Skeletal muscle satellite cell (primary cell): Measurements from ENCODE around the gene SVEP1.

Experiments used
- H3K27me3 ChIP-seq: 2 replicates; pipeline ENCODE4 v1.7.0; 2013; ENCODE audit warnings: low read length; ENCODE audit not compliant: control insufficient read depth, insufficient read depth
- H3K36me3 ChIP-seq: 2 replicates; pipeline ENCODE4 v1.7.0; 2013; ENCODE audit warnings: mild to moderate bottlenecking, control low read depth, low read length; ENCODE audit not compliant: insufficient read depth
- H3K4me1 ChIP-seq: 2 replicates; pipeline ENCODE4 v1.7.0; 2013; ENCODE audit warnings: low read length; ENCODE audit not compliant: control insufficient read depth, insufficient read depth
- H3K4me2 ChIP-seq: 2 replicates; pipeline ENCODE4 v1.7.0; 2013; ENCODE audit warnings: mild to moderate bottlenecking, low read length
- H3K4me3 ChIP-seq: 2 replicates; pipeline ENCODE4 v1.7.0; 2013; ENCODE audit warnings: low read length
- H3K9ac ChIP-seq: 2 replicates; pipeline ENCODE4 v1.7.0; 2013; ENCODE audit warnings: mild to moderate bottlenecking, low read depth, low read length, moderate library complexity
- H3K9me3 ChIP-seq: replicated peaks from 2 replicates; pipeline ENCODE4 v1.7.0; 2013; ENCODE audit warnings: mild to moderate bottlenecking, control low read depth, low read length

Gene SVEP1

GRCh38 chr9:110334871-110335270 lies 244.7 kb downstream of the SVEP1 start:
- Histone ChIP-seq H3K27me3 (no peaks in the 10 kb centered on the region), H3K4me3 (no peak overlapping the region), H3K36me3 (no peaks in the 10 kb centered on the region), H3K9me3 (no peaks in the 10 kb centered on the region), H3K4me1 (peaks cover 8% of the 10 kb centered on the region), H3K9ac (no peak overlapping the region), H3K4me2 (no peak overlapping the region)

DNA sequence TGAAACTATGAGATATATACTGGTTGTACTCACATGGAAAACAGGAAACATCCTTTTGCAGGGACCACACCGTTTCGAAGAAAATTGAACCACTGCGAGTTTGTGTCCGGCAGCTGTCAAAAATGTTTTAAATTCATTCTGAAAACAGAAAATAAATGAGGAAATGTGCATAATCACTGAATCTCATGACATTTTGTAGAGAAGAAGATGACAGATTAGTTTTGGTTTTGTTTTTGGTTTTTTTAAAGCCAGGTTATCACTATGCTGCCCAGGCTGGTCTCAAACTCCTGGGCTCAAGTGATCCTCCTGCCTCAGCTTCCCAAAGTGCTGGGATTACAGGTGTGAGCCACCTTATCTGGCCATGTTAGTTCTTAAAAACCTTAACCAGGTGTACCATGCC lies 245.4 kb downstream of the SVEP1 start:
- H3K36me3 ChIP-seq: no peaks in the 10 kb centered on the region
- no peaks in the 10 kb centered on the region for H3K27me3 ChIP-seq
- H3K4me3 ChIP-seq: no peak overlapping the region
- no peaks in the 10 kb centered on the region for H3K9me3 ChIP-seq
- H3K9ac ChIP-seq: no peak overlapping the region
- no peak overlapping the region for H3K4me2 ChIP-seq
- peaks cover 8% of the 10 kb centered on the region for H3K4me1 ChIP-seq

GRCh38 chr9:110332766-110333165 lies 246.8 kb downstream of the SVEP1 start:
- no peak overlapping the region for H3K4me3 ChIP-seq
- H3K27me3 ChIP-seq: no peaks in the 10 kb centered on the region
- H3K4me1 ChIP-seq: no peaks in the 10 kb centered on the region
- H3K36me3 ChIP-seq: no peaks in the 10 kb centered on the region
- no peaks in the 10 kb centered on the region for H3K9me3 ChIP-seq
- H3K9ac ChIP-seq: no peak overlapping the region
- no peak overlapping the region for H3K4me2 ChIP-seq

- no peaks in the 10 kb centered on the region for H3K36me3 ChIP-seq
- H3K9ac ChIP-seq: no peak overlapping the region
- H3K9me3 ChIP-seq: no peaks in the 10 kb centered on the region
- H3K27me3 ChIP-seq: no peaks in the 10 kb centered on the region
- H3K4me1 ChIP-seq: no peaks in the 10 kb centered on the region
- no peak overlapping the region for H3K4me3 ChIP-seq
- no peak overlapping the region for H3K4me2 ChIP-seq
Measured at GRCh38 chr9:110330484-110331105, 248.9 kb downstream of the SVEP1 start.

GRCh38 chr9:110329639-110330230 lies 249.8 kb downstream of the SVEP1 start:
- Histone ChIP-seq H3K27me3 (no peaks in the 10 kb centered on the region), H3K9me3 (no peaks in the 10 kb centered on the region), H3K4me2 (no peak overlapping the region), H3K4me3 (no peak overlapping the region), H3K9ac (no peak overlapping the region), H3K4me1 (no peaks in the 10 kb centered on the region), H3K36me3 (no peaks in the 10 kb centered on the region)

DNA sequence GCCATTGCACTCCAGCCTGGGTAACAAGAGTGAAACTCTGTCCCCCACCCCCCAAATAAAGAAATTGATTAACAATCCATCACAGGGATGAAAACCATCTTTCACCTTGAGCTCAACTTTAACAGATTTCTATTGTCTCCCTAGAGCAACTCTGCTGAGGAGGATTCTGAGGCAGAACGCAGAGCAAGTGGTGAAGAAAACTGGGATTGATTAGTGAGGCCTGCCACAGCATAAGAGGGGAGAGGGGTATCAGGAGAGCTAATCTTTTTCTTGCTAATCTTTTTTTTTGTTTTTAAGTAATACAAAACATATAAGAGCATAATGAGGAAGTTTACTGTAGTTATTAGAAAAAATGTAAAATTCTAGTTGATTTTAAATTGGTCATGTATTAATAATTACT lies 250.8 kb downstream of the SVEP1 start:
- Histone ChIP-seq H3K27me3 (no peaks in the 10 kb centered on the region), H3K36me3 (no peaks in the 10 kb centered on the region), H3K4me3 (no peak overlapping the region), H3K9ac (no peak overlapping the region), H3K4me1 (no peaks in the 10 kb centered on the region), H3K4me2 (no peak overlapping the region), H3K9me3 (no peaks in the 10 kb centered on the region)

- no peak overlapping the region for H3K9ac ChIP-seq
- H3K4me2 ChIP-seq: no peak overlapping the region
- no peaks in the 10 kb centered on the region for H3K9me3 ChIP-seq
- no peak overlapping the region for H3K4me3 ChIP-seq
- H3K27me3 ChIP-seq: peaks cover 5% of the 10 kb centered on the region
- H3K4me1 ChIP-seq: no peaks in the 10 kb centered on the region
- no peaks in the 10 kb centered on the region for H3K36me3 ChIP-seq
Measured at GRCh38 chr9:110327716-110328115, 251.8 kb downstream of the SVEP1 start.

DNA sequence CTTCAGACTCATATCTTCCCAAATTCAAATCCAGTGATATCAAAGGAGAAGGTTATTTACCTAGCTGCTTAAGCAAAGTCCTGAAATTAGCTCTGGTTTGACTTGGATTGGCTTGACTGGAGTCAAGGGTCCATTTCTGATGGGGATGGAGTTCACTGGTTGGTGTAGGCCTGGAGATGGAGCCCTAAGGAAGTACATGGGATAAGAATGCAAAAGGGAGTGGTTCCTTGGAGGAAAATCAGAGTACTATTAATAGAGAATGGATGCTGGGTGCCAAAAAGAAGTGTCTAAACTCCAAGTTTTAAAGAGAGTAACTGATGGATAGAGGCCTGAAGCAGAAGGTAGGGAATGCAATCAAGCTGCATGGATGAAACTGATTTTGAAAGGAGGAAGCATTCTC lies 255.7 kb downstream of the SVEP1 start:
- H3K4me2 ChIP-seq: no peak overlapping the region
- no peak overlapping the region for H3K4me3 ChIP-seq
- H3K9ac ChIP-seq: no peak overlapping the region
- no peaks in the 10 kb centered on the region for H3K36me3 ChIP-seq
- H3K27me3 ChIP-seq: peaks cover 13% of the 10 kb centered on the region
- H3K9me3 ChIP-seq: no peaks in the 10 kb centered on the region
- H3K4me1 ChIP-seq: no peaks in the 10 kb centered on the region

- Histone ChIP-seq H3K36me3 (no peaks in the 10 kb centered on the region), H3K9ac (no peak overlapping the region), H3K4me1 (no peaks in the 10 kb centered on the region), H3K4me2 (no peak overlapping the region), H3K27me3 (peaks cover 13% of the 10 kb centered on the region), H3K9me3 (no peaks in the 10 kb centered on the region), H3K4me3 (no peak overlapping the region)
Measured at GRCh38 chr9:110320651-110321445, 258.7 kb downstream of the SVEP1 start.

- H3K4me3 ChIP-seq: no peak overlapping the region
- no peak overlapping the region for H3K9ac ChIP-seq
- no peak overlapping the region for H3K4me2 ChIP-seq
- no peaks in the 10 kb centered on the region for H3K9me3 ChIP-seq
- no peaks in the 10 kb centered on the region for H3K4me1 ChIP-seq
- H3K27me3 ChIP-seq: peaks cover 13% of the 10 kb centered on the region
- H3K36me3 ChIP-seq: no peaks in the 10 kb centered on the region
Measured at GRCh38 chr9:110319781-110320492, 259.6 kb downstream of the SVEP1 start.

- Histone ChIP-seq H3K27me3 (peaks cover 10% of the 10 kb centered on the region), H3K4me2 (no peak overlapping the region), H3K36me3 (no peaks in the 10 kb centered on the region), H3K9ac (no peak overlapping the region), H3K4me3 (no peak overlapping the region), H3K9me3 (no peaks in the 10 kb centered on the region), H3K4me1 (no peaks in the 10 kb centered on the region)
Measured at GRCh38 chr9:110317911-110318310, 261.6 kb downstream of the SVEP1 start.
